SK-N-SH (cell line): ENCODE measurements around the gene ZNF236. TPM values are rescaled to one million over a fixed set of nuclear protein-coding genes. Genes with fewer than 3 reads are reported as not detected.

Experiments used
- CTCF ChIA-PET: fragments of 300-600, 350-600 bp; formaldehyde crosslinking; extraction: SDS; loops from one replicate; lab custom pipeline; 2021; lab: Yijun Ruan, JAX
- POLR2A ChIA-PET: fragments of 350-600 bp; sonication (Branson Sonifier 250); formaldehyde crosslinking; extraction: SDS; loops from one replicate; lab custom pipeline; 2020; ENCODE audit warnings: antibody characterized with exemption, inconsistent platforms; lab: Yijun Ruan, JAX
- DNase-seq: peaks from one replicate; pipeline ENCODE4 v3.0.0; 2012
- H2AFZ ChIP-seq: fragments of 200-600 bp; sonication (generic); 2 replicates; pipeline ENCODE4 v1.8.1; 2016; ENCODE audit warnings: antibody characterized with exemption, mild to moderate bottlenecking, low read depth
- H3F3A ChIP-seq: fragments of 200-600 bp; sonication (generic); replicated peaks from 2 replicates; pipeline ENCODE3; 2016; ENCODE audit warnings: antibody characterized with exemption, mild to moderate bottlenecking; ENCODE audit not compliant: insufficient read depth
- H3K27ac ChIP-seq, 2 experiments: fragments of 200-500 bp in 1 of 2; fragments of 200-600 bp in 1 of 2; sonication (Bioruptor generic) in 1 of 2; sonication (generic), shearing (Covaris generic) in 1 of 2; 2 replicates each; pipeline versions ENCODE4 v1.5.1 to v1.6.1; 2014 to 2016; ENCODE audit warnings: low read depth in 2 of 2, inconsistent platforms in 1 of 2, low read length in 1 of 2, mild to moderate bottlenecking in 1 of 2, mixed read lengths in 1 of 2
- H3K27me3 ChIP-seq: fragments of 200-600 bp; sonication (generic), shearing (Covaris generic); 2 replicates; pipeline ENCODE4 v1.6.1; 2016; ENCODE audit warnings: mixed run types; ENCODE audit not compliant: insufficient read depth
- H3K36me3 ChIP-seq, 2 experiments: fragments of 200-500 bp in 1 of 2; fragments of 200-600 bp in 1 of 2; sonication (Bioruptor generic) in 1 of 2; sonication (generic) in 1 of 2; replicated peaks in 1 of 2; 2 replicates each; pipeline versions ENCODE3 to v1.5.1; 2014 to 2016; ENCODE audit warnings: low read length in 1 of 2, mild to moderate bottlenecking in 1 of 2; ENCODE audit not compliant: insufficient read depth in 2 of 2, control insufficient read depth in 1 of 2
- H3K4me1 ChIP-seq, 2 experiments: fragments of 200-500 bp in 1 of 2; fragments of 200-600 bp in 1 of 2; sonication (Bioruptor generic) in 1 of 2; sonication (generic), shearing (Covaris generic) in 1 of 2; 2 replicates each; pipeline versions ENCODE4 v1.5.1 to v1.6.1; 2014 to 2016; ENCODE audit warnings: low read depth in 1 of 2, low read length in 1 of 2, mixed run types in 1 of 2; ENCODE audit not compliant: insufficient read depth in 2 of 2, control insufficient read depth in 1 of 2
- H3K4me2 ChIP-seq: fragments of 200-600 bp; sonication (generic), shearing (Covaris generic); 2 replicates; pipeline ENCODE4 v1.6.1; 2017; ENCODE audit warnings: mixed run types
- H3K4me3 ChIP-seq, 2 experiments: fragments of 200-500 bp in 1 of 2; fragments of 200-600 bp in 1 of 2; sonication (Bioruptor generic) in 1 of 2; sonication (generic), shearing (Covaris generic) in 1 of 2; 2 replicates each; pipeline versions ENCODE4 v1.5.1 to v1.8.1; 2014 to 2016; ENCODE audit warnings: low read depth in 2 of 2, inconsistent platforms in 1 of 2, low read length in 1 of 2, mild to moderate bottlenecking in 1 of 2, mixed read lengths in 1 of 2, moderate library complexity in 1 of 2
- H3K79me2 ChIP-seq: fragments of 200-600 bp; sonication (generic); 2 replicates; pipeline ENCODE4 v1.8.1; 2017; ENCODE audit warnings: mild to moderate bottlenecking; ENCODE audit not compliant: insufficient read depth
- H3K9ac ChIP-seq: fragments of 200-600 bp; sonication (generic); 2 replicates; pipeline ENCODE4 v1.6.1; 2017; ENCODE audit warnings: mixed run types
- H3K9me2 ChIP-seq: fragments of 200-600 bp; sonication (generic); 2 replicates; pipeline ENCODE4 v1.6.1; 2017; ENCODE audit warnings: mixed run types
- H3K9me3 ChIP-seq: fragments of 200-600 bp; sonication (generic); 2 replicates; pipeline ENCODE4 v1.6.1; 2017; ENCODE audit warnings: mixed run types, mild to moderate bottlenecking, moderate library complexity
- H4K20me1 ChIP-seq: fragments of 200-600 bp; sonication (generic); 2 replicates; pipeline ENCODE4 v1.6.1; 2017; ENCODE audit warnings: mild to moderate bottlenecking, mixed run types; ENCODE audit not compliant: insufficient read depth
- ELF1 ChIP-seq: IDR thresholded peaks from 2 replicates; pipeline ENCODE4 v1.4.0; 2012
- EP300 ChIP-seq, 2 experiments: IDR thresholded peaks; 2 replicates each; pipeline versions ENCODE4 v1.4.0 to v1.6.1; 2012; ENCODE audit warnings: borderline replicate concordance in 1 of 2, low read depth in 1 of 2, low read length in 1 of 2
- EZH2phosphoT487 ChIP-seq: fragments of 200-600 bp; sonication (generic); IDR thresholded peaks from 2 replicates; pipeline ENCODE4 v1.6.1; 2017; ENCODE audit warnings: low read depth, mixed run types, mild to moderate bottlenecking, antibody characterized with exemption, moderate library complexity, borderline replicate concordance
- FOSL2 ChIP-seq: IDR thresholded peaks from 2 replicates; pipeline ENCODE4 v1.4.0; 2012; ENCODE audit warnings: low read depth, mild to moderate bottlenecking, moderate library complexity, borderline replicate concordance
- FOXJ3 ChIP-seq: sonication (generic); formaldehyde crosslinking; IDR thresholded peaks from 2 replicates; pipeline ENCODE4 v1.5.1; 2020; ENCODE audit warnings: mild to moderate bottlenecking, missing genetic modification reagents
- FOXM1 ChIP-seq: IDR thresholded peaks from 2 replicates; pipeline ENCODE4 v1.4.0; 2012; ENCODE audit warnings: low read depth, mild to moderate bottlenecking
- IRF3 ChIP-seq: fragments of 150-350 bp; IDR thresholded peaks from 2 replicates; pipeline ENCODE4 v1.6.1; 2016; ENCODE audit warnings: mild to moderate bottlenecking, low read depth, low read length
- MAX ChIP-seq: IDR thresholded peaks from 2 replicates; pipeline ENCODE4 v1.4.0; 2012; ENCODE audit warnings: low read depth
- MEF2A ChIP-seq: IDR thresholded peaks from 2 replicates; pipeline ENCODE4 v1.4.0; 2012; ENCODE audit warnings: low read depth, borderline replicate concordance
- MXI1 ChIP-seq: IDR thresholded peaks from 2 replicates; pipeline ENCODE4 v1.6.1; 2012; ENCODE audit warnings: mild to moderate bottlenecking, low read depth, low read length, improper control_type of control experiment
- NFIC ChIP-seq: IDR thresholded peaks from 2 replicates; pipeline ENCODE4 v1.4.0; 2012; ENCODE audit warnings: borderline replicate concordance
- RAD21 ChIP-seq: IDR thresholded peaks from 2 replicates; pipeline ENCODE4 v1.6.1; 2012; ENCODE audit warnings: mild to moderate bottlenecking, low read length
- SMC3 ChIP-seq: IDR thresholded peaks from 2 replicates; pipeline ENCODE4 v1.6.1; 2012; ENCODE audit warnings: low read depth, low read length, improper control_type of control experiment
- TAF1 ChIP-seq: IDR thresholded peaks from 2 replicates; pipeline ENCODE4 v1.6.1; 2012; ENCODE audit warnings: low read depth, mild to moderate bottlenecking, low read length, moderate library complexity, borderline replicate concordance
- TCF12 ChIP-seq: IDR thresholded peaks from 2 replicates; pipeline ENCODE4 v1.4.0; 2012
- TEAD4 ChIP-seq: IDR thresholded peaks from 2 replicates; pipeline ENCODE4 v1.4.0; 2012; ENCODE audit warnings: mild to moderate bottlenecking, borderline replicate concordance; ENCODE audit not compliant: insufficient read depth
- USF1 ChIP-seq: IDR thresholded peaks from 2 replicates; pipeline ENCODE4 v1.4.0; 2012; ENCODE audit warnings: low read depth, borderline replicate concordance
- YY1 ChIP-seq: IDR thresholded peaks from 2 replicates; pipeline ENCODE4 v1.4.0; 2012; ENCODE audit warnings: low read depth, mild to moderate bottlenecking
- WGBS: methylation state at CpG from one replicate; pipeline ENCODE4 v1.1.6; 2017; ENCODE audit warnings: low lambda C conversion rate; 5-methylcytosine and 5-hydroxymethylcytosine counted together
- polyA plus RNA-seq, 3 experiments: library from polyadenylated mRNA; depleted of rRNA; stranded (reverse); fragments of >200 nt; gene quantifications; 2 replicates each; pipeline ENCODE4 v1.2.3, GENCODE V29; 2012
- TF ChIP-seq, protein P1 (sequence below): fragments of 200-600 bp; sonication (generic); IDR thresholded peaks from 2 replicates; pipeline ENCODE4 v1.6.1; 2017; ENCODE audit warnings: antibody characterized with exemption, mild to moderate bottlenecking, moderate library complexity
- TF ChIP-seq, protein P2 (sequence below): IDR thresholded peaks from 2 replicates; pipeline ENCODE4 v1.6.1; 2012; ENCODE audit warnings: mild to moderate bottlenecking, low read depth, low read length, moderate library complexity

ZNF236 gene
- polyA plus RNA-seq, 1 of the 3 experiments (the other 2 are of a cell fraction) = 4.2 TPM

- Histone ChIP-seq H3K27ac (no peak overlapping the region), H3K9me2 (no peaks in the 10 kb centered on the region), H3K9me3 (no peaks in the 10 kb centered on the region; the same call in 1 of the 2 replicates), H3K4me1 (peaks cover 0 to 7% of the 10 kb centered on the region in 2 experiments; a peak in 2 of 4 replicates), H3K4me3 (peak overlapping the region in 1 of 2 experiments; percentile 38; a peak in 1 of 4 replicates), H3K27me3 (no peaks in the 10 kb centered on the region), H4K20me1 (no peaks in the 10 kb centered on the region), H3K36me3 (no peaks in the 10 kb centered on the region), H2AFZ (peak overlapping the region; percentile 54; the same call in 1 of the 2 replicates), H3K79me2 (no peaks in the 10 kb centered on the region), H3F3A (peaks cover 5% of the 10 kb centered on the region), H3K9ac (no peak overlapping the region)
- WGBS = 44% methylated on average over 5 of the region's 5 CpGs
- ChIA-PET CTCF (interaction anchor here (0.6 to 4.2 kb wide), 35 partner anchors 11 to 847 kb away, joined by 3 to 90 read pairs (median 4); partner anchors contain the start of gene ZNF236), POLR2A (no interaction called here)
- no peak for TF ChIP-seq TEAD4
- TF ChIP-seq, protein P1, sequence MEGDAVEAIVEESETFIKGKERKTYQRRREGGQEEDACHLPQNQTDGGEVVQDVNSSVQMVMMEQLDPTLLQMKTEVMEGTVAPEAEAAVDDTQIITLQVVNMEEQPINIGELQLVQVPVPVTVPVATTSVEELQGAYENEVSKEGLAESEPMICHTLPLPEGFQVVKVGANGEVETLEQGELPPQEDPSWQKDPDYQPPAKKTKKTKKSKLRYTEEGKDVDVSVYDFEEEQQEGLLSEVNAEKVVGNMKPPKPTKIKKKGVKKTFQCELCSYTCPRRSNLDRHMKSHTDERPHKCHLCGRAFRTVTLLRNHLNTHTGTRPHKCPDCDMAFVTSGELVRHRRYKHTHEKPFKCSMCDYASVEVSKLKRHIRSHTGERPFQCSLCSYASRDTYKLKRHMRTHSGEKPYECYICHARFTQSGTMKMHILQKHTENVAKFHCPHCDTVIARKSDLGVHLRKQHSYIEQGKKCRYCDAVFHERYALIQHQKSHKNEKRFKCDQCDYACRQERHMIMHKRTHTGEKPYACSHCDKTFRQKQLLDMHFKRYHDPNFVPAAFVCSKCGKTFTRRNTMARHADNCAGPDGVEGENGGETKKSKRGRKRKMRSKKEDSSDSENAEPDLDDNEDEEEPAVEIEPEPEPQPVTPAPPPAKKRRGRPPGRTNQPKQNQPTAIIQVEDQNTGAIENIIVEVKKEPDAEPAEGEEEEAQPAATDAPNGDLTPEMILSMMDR = no peak
- TF ChIP-seq TAF1 = no peak
- no peak for TF ChIP-seq YY1
- TF ChIP-seq EZH2phosphoT487 = no peak
- no peak for TF ChIP-seq EP300 (IDR thresholded peaks at IDR 0.05; ENCODE audit: borderline replicate concordance in 1 of 2, low read depth in 1 of 2, low read length in 1 of 2)
- TF ChIP-seq, protein P2, sequence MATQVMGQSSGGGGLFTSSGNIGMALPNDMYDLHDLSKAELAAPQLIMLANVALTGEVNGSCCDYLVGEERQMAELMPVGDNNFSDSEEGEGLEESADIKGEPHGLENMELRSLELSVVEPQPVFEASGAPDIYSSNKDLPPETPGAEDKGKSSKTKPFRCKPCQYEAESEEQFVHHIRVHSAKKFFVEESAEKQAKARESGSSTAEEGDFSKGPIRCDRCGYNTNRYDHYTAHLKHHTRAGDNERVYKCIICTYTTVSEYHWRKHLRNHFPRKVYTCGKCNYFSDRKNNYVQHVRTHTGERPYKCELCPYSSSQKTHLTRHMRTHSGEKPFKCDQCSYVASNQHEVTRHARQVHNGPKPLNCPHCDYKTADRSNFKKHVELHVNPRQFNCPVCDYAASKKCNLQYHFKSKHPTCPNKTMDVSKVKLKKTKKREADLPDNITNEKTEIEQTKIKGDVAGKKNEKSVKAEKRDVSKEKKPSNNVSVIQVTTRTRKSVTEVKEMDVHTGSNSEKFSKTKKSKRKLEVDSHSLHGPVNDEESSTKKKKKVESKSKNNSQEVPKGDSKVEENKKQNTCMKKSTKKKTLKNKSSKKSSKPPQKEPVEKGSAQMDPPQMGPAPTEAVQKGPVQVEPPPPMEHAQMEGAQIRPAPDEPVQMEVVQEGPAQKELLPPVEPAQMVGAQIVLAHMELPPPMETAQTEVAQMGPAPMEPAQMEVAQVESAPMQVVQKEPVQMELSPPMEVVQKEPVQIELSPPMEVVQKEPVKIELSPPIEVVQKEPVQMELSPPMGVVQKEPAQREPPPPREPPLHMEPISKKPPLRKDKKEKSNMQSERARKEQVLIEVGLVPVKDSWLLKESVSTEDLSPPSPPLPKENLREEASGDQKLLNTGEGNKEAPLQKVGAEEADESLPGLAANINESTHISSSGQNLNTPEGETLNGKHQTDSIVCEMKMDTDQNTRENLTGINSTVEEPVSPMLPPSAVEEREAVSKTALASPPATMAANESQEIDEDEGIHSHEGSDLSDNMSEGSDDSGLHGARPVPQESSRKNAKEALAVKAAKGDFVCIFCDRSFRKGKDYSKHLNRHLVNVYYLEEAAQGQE = no peak
- no peak for TF ChIP-seq SMC3
- TF ChIP-seq MAX = no peak
- no peak for TF ChIP-seq ELF1
- TF ChIP-seq MXI1 = no peak
- TF ChIP-seq FOSL2 = no peak
- TF ChIP-seq FOXM1 = no peak
- TF ChIP-seq USF1 = no peak
- TF ChIP-seq FOXJ3 (CRISPR knock-in tag) = no peak
- TF ChIP-seq NFIC = no peak
- TF ChIP-seq TCF12 = no peak
- no peak for TF ChIP-seq IRF3
- no peak for TF ChIP-seq RAD21
- TF ChIP-seq MEF2A = no peak
- TF ChIP-seq, all 33 proteins: peak for 0
- no peak for DNase-seq
- H3K4me2 ChIP-seq = peak overlapping the region; percentile 37; the same call in 1 of the 2 replicates
Measured at GRCh38 chr18:76803413-76803812, 18.9 kb upstream of the ZNF236 start.
